Germinal center (tissue), 1 donor: ENCODE results near the gene GAP43.

Experiments
- DNase-seq: peaks from one replicate; pipeline ENCODE4 v3.0.0; 2012; ENCODE audit warnings: mixed read lengths, low spot score

The GAP43 gene

DNA sequence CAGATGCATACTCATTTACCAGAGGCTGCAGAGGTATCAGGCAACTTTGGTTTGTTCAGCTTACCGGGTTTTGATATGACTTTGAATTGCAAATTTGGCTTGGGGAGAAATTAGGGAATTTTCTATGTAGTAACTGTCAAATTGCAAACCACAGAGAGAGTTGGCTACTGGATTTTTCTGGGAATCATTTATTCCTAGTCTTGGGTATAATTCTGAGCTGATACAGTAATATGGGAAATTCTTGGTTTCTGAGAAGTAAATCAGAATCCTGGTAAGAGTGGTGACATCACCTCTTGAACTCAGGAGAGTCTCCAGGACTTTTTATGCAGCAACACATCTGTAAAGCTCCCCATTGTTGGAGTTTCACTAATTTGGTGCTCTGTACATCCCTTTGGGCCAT, 39.0 kb downstream of the GAP43 start:
- DNase-seq, result no peak

DNA sequence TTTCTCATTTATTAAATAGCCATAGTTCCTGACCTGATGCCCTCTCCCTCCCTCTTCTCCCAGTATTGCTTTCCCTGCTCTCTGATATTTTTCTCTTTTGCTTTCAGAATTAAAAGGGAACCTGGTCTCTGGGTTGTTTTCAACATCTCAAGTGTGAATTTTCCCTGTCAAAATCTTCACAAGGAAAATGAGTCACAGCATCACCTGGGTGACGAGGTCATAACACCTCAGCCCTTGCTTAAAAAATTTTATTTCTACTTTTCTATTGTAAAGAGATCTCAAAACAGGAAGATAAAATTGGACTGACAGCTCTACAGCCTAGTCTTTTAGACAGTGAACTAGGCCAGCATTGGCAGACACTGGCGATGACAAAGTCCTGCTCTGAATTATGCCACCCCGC, 40.1 kb downstream of the GAP43 start:
- DNase-seq, result no peak

DNA sequence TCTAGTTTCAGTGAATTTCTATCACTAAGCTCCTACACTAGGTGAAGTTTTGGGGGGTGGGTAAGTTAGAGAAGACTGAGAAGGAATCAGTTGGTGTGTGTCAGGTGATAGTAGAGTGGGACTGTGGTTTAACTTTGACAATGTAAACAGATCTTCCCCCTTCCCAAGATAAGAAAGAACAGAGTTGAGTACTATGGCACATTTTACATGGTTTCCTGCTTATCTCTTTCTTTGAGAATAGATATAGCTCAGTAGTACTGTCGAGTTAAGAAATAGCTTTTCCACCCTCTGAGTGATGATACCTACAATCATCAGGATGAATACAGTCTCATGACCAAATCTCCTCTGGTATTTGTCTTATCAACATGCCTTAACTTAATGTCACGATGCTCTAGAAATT, 42.8 kb downstream of the GAP43 start:
- DNase-seq, result no peak

DNA sequence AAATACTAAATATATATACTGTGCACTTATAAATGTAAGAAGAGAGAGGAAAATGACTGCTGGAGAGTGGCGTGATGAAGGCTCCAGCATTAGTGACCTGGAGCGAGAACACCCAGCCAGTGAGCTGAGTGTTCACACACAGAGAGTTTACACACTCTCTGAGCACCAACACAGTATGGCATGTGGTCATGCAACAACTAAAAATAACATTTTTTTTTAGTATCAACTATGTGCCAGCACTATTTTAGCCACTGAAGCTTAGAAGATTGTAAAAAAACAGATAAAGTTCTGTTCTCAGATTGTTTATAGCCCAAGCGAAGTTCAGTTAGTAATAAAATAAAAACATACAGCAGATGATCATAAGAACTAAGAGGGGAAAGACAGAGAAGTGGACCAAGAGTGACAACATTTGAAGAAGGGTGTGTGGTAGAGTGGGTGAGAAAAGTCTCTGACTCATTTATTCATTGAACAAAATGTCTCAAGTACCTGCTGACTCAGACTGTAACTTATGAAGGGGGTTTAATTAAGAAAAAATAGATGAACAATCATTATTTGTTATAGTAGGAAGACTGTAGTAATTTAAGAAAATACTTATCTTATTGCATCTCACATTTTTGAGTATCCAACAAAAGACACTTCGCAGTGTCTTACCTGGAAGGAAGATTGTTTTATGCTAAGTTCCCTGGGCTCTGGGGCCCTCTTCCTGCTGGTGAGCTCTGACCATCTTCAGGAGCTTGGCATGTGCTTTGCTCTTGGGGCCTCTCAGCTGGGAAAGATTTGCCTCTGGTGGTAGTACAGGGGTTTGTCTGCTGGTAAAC, 43.8 kb downstream of the GAP43 start:
- no peak for DNase-seq

DNA sequence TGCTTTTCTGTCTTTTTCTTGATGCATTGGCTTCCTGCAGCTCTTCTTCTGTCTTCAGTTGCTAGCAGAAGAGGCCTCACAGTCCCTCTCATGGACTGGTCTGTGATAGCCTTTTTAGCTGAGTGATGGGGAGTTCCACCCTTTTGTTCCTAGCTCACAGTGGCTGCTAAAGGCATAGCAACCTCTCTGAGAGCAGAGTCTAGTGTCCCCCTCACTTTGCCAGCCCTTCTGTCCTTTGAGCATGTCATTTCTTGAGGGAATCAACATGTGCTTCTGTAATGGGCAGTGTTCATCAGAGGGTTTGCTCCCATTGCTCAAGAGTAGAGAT, 44.4 kb downstream of the GAP43 start:
- DNase-seq, result no peak

DNA sequence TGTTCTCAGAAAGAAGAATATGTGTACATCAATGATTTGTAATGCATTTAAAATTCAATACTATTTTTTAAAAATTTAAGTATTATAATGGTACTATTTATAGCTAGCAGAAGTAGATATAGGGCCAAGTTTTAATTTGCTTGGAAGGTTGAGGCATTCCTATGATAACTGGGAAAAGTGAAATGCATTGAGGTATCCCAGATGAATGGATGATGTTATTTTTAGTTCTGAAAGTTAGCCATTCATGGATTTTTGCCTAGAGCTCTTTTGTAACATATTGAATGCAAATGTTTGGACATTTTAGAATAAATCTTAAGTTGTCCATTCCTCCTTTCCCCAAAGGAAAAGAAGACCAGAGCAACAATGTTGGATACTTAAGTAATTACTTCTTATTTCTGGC, 47.6 kb downstream of the GAP43 start:
- DNase-seq, result no peak

DNA sequence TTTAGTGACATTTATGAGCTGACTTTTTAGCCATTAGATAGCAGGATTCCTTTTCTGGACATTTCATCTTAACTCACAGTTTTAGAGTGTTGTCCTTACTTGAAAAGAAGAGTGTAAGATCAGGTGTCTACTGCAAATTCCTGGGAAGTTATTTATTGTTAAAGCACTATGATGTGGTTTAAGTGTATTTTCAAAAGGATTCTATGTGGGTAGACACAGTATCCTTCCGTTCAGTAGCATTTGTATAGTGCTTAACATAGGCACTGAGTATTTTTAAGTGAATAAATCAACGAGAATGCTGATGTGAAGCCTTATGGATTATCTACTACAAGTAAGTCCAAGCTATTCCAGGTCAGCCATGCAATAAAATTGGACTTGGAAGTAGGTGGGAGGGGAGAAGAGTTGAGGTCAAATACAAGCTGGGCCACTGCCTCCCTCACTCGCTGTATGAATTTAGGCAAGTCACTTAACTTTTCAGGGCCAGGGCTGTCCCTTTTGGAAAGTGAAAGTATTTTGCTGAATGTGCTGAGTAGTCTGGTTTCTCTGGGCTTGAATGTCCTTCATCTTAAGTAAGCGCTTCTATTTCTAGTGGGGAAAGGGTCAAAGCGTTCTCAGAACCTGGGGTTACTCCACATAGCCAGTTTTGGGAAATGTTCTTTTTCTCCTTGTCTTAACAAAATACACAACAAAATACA, 48.6 kb downstream of the GAP43 start:
- DNase-seq, result no peak

DNA sequence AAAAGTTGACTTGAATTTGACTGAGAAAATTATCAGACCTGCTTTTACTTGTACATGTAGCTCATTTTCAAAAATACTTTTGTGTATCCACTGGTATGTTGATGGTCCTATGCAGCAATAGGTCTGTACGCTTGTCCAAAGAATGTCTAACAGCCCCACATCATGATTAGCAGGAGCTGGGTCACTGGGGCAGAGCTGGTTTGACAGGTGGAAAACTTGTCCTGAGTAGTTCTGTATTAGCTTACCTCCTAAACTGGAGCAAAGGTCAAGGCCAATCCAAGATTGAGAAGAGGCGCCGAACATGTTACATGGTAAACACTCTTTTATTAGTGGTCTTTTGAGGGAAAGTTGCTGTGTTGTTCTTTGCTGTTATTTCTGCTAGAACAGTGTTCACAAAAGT, 50.6 kb downstream of the GAP43 start:
- DNase-seq, result no peak

DNA sequence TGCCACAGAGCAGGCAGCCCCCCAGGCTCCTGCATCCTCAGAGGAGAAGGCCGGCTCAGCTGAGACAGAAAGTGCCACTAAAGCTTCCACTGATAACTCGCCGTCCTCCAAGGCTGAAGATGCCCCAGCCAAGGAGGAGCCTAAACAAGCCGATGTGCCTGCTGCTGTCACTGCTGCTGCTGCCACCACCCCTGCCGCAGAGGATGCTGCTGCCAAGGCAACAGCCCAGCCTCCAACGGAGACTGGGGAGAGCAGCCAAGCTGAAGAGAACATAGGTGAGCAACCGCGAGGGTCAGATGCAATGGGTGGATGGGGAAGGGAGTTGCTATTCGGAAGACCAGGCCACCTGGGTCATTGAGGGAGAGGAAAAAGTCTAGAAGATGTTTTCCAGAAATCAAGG, 53.0 kb downstream of the GAP43 start:
- DNase-seq, result no peak

DNA sequence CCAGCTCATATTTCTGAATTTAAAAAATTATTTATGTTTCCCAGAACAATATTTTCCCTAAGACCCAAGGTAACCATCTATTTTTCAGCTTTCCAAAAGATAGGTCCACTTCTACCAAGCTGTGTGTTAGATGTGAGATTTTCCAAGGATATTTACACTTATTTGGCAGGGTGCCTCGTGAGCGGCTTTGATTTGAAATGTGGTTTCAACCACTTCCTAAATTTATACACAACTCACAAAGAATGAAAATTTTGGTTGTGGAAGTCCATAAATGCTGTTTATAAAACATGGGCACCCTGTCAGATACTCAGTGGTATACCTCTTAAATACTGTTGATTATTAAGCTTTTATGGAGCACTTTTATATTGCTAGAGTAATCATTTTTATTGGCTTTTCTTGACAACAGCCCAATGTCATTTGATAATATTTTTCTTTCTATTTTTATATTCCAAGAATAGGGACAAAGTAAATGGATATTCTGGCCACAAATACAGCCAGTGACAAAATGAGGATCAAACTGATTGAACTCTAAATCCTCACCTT, 57.6 kb downstream of the GAP43 start:
- DNase-seq, result no peak

DNA sequence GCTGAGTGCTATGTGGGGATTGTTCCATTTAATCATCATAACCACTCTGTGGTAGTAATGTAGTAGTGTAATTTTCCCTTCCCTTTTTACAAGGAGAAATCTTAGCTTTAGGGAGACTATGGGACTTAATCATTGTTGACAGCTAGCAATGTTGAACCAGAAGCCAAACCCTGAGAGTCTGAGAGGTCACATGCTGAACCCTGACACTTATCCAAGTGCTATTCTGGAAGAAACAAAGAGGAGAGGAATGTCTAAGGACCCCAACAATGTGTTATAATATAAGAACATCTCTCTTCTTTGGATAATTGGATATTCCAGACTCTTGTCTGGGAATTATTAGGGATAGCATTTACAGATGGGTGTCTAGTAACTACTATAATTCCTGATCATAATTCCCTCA, 58.4 kb downstream of the GAP43 start:
- no peak for DNase-seq

DNA sequence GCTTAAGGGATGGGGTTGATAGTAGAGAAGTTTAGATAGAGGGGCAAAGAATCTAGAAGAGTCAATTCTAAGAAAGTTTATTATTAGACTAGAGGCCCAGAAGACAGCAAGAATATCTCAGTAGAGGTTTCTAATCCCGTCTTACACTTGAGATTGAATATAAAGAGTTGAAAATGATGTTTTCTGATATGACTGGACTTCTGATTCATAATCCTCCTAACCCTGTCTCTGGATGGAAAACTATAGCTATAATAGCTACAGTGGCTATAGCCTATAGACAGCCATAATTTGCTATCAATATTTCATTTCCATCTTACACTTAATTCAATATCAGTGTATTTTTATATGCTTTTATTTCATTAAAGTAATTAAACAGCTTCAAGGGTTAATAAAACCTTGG, 60.0 kb downstream of the GAP43 start:
- DNase-seq, result no peak

DNA sequence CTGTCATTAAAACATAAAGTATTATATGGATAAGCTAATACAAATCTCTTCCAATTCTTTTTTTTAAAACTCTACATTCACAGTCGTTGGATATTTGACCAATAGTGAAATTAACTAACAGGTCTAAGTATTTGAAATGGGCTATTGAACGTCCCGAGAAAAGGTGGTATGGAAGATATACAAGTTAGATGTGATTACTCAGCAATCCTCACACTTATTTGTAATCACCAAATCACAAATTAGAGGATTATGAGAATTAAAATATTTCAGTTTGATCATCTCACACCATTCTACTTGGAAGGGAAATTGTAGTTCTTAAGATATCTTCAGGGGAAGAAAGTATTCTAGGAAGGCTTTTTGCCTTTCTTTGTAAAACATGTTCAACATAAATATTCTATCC, 60.5 kb downstream of the GAP43 start:
- DNase-seq, result no peak

DNA sequence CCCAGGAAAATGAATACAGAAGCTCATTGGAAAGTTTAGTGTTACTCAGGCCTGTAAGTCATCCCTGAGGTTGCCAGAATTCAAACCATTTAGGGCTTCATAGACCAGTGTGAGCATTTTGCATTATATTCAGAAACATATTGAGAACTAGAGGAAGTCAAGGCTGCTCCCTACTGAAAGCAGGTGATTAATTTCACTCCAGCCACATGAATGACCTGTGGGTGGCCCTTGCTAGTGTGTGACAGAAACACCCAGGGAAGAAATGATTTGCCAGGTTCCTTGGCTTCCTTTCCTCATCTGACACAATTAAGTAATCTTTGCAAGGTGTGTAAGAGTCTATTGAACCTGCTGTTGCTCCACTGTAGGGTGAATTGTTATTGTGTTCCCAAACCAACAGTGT, 61.8 kb downstream of the GAP43 start:
- no peak for DNase-seq

DNA sequence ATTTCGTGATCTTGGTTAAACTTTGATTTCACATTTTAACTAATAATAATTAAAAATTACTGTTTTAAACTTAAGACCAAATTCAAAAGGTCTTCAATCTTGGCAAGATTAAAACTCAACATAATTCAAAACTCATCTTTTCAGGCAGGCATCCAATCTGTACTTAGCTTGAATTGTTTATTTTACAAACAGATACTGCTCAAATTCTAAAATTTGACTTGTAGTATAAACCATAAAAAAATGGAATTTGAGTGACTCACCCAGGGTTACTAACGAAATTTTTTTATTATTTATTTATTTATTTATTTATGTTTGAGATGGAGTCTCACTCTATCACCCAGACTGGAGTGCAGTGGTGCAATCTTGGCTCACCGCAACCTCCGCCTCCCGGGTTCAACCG, 64.4 kb downstream of the GAP43 start:
- no peak for DNase-seq

DNA sequence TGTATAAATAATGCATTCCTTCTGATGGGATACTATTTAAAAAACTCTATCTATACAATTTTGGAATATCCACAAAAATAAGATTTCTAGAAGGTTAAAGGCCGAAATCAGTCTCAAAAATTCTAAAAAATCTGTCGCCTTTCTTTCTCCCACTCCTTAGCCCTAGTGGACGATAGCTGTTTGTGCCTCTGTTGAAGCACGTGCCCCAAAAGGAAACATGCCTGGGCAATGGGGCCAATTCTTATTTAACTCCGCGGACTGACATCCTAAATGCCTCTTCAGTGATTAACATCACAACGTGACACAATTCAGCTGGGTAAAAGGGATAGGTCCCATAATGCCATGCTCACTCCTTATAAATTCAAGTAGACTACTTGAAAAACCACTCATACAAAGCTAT, 65.1 kb downstream of the GAP43 start:
- no peak for DNase-seq

DNA sequence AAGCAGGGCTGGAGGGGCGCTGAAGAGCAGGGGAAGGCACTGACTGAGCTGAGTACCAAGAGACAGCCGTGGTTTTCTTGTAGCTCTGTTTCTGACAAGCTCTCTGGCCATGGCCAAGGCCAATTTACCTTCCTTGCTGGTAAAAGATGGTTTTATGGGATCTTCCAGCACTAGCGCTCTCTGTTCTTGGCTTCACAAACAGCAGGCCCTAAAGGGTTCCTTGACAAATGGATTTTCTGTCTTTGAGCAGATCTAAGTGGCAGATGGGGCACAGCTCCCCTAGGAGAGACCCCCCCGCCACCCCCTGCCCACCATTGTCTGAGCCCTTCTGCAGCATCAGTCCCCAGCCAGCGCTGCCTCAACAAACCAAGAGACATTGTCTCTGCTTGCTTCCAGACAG, 66.6 kb downstream of the GAP43 start:
- no peak for DNase-seq

DNA sequence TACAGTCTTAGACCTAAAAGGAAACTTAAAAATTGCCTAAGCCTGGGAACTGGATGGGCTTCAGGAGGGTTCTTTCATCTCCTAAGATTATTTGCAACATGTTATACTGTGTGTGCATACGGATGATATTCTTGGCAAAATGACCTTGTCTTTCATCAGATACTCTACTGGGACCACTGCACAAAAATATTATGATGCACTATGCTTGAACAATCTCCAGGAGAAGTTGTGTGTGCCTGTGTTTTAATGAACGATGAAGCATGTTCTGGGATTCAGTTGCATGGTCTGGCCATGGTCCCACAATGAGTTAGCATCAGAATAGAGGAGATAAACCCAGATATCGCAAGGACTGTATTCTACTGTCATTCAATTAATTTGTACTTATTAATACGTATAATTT, 68.7 kb downstream of the GAP43 start:
- DNase-seq, result no peak

DNA sequence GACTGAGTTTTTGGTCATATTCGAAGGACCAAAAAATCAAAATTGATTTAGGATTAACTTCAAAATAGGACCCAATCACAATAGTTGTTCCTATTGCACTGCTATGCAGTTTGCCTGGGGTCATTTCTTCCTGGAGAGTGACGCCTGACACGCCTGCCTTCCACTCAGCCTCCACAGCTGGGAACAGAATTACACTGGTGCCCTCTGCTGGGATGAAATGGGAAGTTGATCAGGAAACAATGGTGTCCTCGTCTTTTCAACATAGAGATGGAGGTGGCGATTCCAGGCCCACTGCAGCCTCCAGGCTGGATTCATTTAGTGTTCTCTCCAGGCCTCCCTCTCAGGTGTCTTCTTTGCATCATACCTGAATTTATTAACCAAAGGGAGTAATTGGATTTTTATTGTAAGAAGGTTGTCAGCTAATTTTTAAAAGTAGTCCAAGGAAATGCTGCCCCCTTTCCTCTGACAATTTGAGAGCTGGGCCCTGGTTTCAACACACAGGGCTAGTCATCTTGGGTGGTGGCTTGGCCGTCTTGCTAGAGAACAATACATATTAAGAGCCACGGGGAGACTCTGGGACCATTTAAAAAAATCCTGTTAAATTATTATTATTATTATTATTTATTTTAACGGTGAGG, 69.7 kb downstream of the GAP43 start:
- peak; percentile 52 for DNase-seq

DNA sequence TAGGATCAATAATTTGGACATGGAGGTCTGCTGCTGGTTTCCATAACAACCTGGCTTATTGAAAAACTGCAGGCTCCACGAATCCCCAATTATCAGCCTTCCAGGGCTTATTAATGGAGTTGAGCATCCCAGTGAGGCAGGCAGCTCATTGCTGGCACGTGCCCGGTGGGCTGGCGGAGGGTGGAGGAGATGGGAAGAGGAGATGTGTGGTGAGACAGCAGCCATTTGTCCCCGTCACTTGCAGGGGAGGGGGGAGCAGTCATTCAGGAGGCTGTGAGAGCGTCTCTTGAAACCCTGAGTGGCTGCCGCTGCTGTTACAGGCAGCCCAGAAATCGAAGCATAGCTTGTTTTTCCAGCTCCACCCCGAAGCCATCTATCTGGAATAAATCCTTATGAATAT, 70.6 kb downstream of the GAP43 start:
- DNase-seq, result no peak

DNA sequence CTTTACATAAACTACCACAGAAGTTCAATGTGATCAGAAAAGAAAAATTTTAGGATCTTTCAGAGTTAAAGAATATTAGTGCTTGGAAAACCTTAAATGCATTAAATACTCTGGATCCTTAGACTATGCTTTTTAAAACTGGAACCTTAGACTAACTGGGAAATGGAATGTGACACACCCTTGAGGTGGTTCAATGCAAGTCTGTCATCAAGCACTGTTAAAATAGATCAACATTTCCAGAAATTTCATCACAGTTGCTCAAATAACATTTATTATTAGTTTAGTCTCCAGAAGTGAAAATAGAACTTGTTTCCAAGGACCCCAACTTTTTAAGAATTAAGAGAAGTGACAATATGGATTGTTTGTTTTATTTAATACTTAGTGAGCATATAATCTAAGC, 71.8 kb downstream of the GAP43 start:
- DNase-seq, result no peak

DNA sequence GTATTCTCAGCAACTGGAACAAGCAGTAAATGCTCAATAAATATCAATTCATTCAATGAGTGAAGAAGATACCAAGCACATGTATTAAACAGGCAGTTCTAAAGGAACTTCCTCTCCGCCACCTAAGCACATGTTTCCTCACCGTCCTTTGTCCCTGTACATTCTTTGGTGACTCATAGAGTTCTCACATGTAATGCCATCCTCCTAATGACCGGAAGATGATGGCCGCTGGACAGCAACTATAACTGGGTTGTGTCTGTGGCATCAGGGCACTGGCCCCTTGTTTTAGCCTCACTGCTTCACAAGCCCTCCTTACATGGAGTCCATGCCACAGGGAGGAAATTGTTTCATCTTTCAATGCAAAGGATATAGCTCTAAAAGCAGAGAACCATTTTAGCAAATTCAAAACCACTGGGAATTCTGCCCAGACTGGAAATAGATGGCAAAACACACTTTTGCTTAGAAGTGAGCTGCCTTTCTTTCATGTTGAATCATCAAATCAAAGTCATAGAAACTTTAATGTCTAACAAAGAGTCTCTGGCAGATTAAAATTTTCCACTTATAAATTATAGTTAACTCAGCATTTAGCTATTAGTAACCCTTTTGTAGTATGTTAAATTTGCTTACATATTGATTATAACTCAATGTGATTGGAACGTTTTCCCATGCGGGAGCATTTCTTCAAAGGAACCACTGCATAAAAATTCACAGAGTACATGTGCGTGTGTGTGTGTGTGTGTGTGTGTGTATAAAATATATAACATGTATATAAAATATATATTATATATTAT, 74.1 kb downstream of the GAP43 start:
- DNase-seq, result no peak
